Stimulated activated CD4-positive, alpha-beta T cell treated with anti-CD3 and anti-CD28 coated beads, TNF-alpha, amount 100 ng/mL, for 48 hours (primary cell): Measurements from ENCODE around the gene CBLB.

Source experiments
- DNase-seq, 3 donors: peaks; one replicate each; pipeline ENCODE4 v3.0.0-alpha.2; 2020; ENCODE audit warnings: low read depth in 3 of 3

The CBLB gene

DNA sequence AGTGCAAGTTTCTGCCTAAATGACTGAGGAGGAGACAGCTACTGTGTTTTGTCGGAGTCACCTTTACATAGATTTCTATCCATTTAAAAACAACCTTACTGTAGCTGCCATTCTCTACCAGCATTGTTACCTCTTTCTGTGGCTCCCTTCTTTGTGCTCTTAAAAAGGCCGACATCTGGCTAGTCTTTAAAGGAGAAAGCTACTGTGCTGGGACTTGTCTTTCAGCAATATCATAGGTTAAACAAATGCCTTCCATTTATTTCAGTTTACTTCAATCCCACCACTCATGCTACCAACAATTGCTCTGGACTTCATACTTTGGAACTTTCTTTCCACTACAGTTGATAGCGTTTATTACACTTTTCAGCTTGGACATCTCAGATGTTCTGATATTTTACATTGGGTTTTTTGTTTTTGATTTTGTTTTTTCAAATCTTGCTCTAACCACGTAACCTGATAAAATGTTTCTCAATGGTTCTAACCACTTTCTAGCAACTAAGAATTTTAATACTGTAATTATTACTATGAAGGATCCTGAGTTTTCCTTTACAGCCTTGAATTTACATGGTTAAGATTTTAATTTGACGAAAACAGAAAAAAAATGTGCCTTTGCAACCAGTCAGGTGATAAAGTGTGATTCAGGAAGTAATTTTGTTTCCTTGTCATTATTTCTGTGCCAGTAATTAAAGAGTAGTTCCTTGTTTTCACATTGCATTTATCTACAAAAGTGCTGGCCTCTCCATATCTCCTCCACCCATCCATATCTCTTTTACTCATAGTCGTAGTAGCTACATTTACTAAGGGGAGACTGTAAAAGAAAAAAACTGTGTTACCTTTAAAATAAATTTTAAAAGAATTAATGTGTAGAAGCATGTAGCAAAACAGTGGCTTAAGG is 1.3 kb upstream of the CBLB start:
- no peak for DNase-seq

- DNase-seq, result no peak
These were observed 670 bp upstream of the CBLB start for GRCh38 chr3:105869531-105869833.

DNA sequence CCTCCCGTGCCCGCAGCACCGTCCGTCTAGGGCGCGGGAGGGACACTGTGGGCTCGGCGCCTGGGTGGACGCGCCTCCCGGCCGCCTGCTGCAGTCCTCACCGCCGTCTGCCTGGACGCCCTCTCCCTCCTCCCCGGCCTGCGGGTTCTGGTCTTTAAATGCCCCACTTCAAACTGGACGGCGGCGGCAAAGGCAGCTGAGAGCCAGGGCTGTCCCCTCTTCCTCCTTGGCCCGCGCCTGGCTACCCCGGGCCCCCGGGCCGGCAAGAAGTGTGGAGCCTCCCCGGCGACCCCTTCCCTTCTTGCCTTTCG is 426 bp downstream of the CBLB start:
- no peak for DNase-seq

DNA sequence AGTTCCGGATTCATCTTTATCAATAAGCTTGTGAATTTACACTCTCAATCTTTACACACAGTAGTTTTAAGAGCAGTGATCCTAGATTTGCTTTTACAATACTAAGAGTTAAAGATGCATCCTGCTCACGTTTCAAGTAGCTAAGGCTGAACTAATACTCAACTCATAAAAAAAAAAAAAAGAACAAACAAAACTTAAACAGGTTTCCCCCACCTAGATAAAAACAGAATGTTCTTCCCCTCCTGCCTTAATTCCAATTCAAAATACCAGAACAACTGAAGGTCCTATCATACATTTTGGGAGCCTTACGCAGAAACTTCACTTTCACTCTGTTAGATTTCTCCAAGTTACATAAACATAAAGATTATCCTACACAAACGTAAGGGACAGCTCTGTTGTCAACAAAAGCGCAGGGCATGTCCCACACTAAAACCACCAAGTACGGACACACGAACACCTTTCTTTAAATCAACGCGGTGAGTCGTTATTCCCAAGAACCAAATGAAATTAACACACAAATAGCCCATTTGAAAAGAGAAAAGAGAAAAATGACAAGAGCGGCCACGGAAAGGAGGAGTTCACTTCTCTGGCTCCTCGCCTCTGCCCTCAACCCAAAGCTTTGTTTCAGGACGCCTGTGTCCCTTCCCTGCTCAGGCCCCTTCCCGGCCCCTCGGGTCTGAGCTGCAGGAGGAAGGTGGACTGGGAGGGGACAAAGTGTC is 941 bp downstream of the CBLB start:
- peak in 1 of 3 donors; percentile 22 for DNase-seq

DNA sequence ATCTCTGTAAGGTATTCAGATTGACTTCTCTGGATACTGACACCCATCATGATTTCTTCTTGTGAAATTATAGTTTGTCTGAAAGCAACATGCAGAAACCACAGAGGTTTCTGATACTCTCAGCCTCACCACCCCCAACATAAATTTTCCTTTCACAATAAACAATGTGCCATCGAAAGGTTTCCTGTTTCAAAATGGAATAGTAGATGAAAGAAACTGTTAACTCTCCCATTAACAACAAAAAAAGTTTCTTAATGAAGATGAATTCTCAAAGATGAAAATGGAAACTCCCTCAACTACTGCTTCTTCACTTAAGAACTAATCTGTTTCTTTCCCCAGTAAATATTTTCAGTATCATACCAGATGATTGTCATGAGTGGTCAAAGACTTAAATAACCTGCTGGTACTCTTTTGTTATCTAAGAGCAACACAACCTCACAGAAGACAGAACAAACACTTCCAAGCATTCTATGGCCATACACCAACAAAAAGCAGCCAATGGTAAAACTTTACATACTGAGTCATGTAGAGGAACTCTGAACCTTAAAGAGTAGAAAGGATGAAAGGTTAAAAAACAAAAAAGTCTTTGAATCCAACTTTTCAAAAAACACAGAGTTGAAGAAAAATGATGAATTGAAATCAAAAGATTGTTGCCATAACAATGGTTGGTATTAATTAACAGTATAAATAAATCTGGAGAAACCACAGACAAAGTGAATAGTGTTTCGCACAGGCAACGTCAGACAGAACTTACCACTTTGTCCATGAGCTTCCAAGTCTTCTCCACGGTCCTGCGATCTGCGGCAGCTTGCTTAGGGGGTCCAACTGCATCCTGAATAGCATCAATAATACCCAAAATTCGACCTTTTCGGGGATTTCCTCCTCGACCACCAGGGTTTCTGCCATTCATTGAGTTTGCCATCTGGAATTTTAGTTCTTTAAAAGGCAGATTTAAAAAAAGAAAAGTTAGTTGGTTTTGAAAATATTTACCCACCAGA is 1.9 kb downstream of the CBLB start:
- DNase-seq, result no peak

DNA sequence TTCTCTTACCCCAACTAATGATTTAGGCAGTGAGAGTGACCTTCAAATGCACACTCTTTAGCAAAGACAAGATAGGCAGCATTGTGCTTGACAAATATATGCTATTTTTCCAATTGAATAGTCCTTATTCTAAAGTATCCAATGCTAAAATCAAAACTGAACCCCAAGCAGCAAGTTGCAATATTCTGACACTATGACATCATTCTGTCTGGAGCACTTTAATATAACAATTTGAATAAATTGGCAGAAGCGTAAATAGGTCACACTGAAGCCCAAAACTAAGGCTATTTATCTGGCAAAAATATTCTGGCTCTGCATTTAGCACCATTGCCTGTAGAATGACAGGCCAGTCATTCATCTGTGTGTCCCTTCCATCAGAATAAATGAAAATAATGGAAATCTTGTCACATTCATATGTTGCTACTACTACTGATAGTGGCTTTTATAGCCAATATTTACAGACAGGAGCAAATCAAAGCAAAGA is 2.9 kb downstream of the CBLB start:
- no peak for DNase-seq

DNA sequence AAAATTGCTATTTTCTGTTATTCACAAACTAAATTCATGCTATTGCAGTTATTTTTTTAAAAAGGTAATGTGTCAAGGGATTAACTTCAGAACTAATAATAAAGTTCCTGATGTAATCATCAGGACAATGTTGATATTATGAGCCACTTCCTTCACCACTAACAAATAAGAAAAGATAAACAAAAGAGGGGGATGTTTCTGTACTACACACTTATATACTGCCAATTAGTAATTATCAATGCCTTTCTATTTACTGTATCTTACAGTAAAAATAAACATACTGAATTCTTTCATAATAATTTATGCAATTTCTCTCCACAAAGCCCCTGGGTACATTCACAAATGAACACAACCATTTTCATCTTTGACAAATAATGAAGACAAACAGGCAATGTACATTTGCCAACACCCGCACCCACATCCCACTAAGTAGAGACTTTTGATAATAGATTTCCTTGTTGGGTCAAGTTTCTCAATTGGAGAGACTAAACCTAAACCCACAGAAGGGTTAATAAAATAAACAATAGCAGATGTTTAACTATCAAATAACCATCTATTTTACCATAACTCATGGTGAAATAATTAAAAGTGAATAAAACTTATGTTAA is 3.7 kb downstream of the CBLB start:
- no peak for DNase-seq

DNA sequence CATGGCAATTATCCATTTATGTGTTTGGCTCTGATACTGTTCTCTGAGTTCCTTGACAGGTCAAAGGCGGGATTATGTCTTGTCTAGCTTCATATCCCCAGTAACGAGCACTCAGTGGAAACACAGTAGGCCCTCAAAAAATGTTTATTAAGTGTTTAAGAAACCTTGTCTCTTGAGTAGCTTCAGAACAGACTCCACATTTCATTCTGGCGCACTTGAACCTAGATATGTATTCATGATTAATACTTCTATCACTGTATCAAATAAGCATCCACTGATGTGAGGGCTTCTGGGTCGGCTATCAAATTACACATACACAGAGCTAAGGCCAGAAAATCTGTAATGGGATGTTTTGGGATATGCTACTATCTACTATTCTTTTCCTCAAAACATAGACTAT is 4.6 kb downstream of the CBLB start:
- DNase-seq, result no peak

GRCh38 chr3:105863608-105864007 is 5.2 kb downstream of the CBLB start:
- no peak for DNase-seq

DNA sequence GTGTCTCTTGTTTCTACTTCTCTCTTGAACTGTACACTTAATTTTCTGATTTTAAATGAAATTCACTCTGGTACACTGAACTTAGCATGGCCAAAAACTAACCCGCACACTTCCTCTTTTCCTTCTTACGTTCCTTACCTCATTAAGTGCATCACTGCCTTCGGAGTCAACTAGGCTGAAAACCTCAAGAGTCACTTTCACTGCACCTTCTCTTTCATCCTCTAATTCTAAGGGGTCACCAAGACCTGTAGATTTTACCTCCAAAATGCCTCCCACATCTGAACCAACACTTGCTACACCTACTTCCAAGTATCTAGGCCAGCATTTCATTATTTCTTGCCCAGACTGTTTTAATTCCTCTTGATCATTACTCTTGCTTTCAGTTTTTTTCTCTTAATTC is 6.6 kb downstream of the CBLB start:
- DNase-seq, result no peak

- DNase-seq, result no peak
These were observed 8.2 kb downstream of the CBLB start for GRCh38 chr3:105860641-105861040.

DNA sequence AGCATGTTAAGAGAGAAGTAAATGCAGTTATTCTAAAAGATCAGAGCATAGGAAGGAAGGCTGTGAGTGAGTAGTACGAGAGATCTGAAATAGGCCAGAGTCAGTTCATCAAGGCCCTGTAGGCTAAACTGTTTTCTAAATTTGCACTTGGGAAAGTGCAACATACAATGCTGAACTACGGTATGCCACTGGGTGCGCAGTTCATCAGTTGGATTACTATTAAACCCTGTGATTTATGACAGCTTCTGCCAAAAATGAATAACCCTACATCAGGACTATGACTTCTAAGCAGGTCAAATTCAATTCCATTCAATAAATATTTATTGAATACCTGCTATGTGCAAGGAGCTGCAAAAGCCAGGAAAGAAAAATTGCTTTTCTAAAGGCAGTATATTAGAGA is 10.8 kb downstream of the CBLB start:
- no peak for DNase-seq

DNA sequence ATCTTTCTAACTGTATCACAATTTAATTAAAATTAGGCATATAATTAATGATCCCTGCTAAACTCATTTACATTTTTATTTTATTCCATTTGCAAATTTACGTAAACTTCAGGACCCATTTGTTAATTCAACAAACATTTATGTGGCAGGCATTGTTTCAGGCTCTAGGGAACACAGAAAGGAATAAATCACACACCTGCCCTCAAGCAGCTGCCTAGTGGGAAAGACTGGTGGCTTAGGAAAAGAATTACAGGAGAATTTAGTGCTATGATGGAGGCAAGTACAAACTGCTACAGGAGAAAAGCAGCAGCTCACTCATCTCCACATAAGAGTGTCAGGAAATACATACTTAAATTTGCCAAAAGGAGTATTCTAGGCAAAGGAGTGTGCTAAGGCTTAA is 11.2 kb downstream of the CBLB start:
- no peak for DNase-seq

GRCh38 chr3:105856605-105857004 is 12.2 kb downstream of the CBLB start:
- no peak for DNase-seq

DNA sequence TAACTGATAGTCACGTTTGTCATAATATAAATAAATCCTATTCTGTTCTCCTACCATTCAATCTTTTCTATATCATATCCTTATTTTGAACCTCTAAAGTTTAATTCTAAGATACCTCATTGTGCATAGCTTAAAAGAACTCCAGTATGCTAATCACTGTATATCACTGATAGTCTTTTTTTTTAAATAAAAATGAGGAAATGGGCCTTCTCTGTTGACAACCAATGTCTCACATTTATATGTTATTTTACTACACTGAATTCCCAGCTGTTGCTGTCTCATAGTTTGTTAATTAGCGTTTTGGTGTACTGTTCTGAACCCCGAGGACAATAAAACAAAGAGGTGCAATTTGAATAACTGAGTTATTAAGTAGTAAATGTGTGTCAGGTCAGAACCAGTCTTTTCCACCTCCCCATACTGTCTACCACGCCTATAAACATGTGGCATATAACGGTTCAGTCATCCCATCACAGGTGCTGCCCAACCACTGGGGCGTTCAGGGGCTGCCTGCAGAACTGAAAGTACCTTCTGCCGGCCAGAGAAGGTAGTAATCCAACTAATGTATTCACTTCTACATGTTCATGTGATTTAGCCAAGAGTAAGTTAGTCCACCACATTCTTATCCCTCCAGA is 14.9 kb downstream of the CBLB start:
- DNase-seq, result no peak

DNA sequence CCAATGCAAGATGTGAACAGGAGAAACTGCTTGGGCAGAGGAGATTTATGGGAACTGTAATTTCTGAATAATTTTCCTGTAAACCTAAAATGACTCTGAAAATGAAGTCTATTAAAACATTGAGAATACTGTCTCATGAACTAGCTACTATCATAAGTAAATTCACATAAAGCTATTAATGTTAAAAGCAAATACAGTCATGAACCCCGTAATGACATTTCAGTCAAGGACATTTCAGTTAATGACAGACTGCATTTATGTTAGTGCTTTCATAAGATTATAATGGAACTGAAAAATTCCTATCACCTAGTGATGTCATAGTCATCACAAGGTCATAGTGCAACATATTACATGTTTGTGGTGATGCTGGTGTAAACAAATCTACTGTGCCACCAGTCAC is 17.2 kb downstream of the CBLB start:
- DNase-seq, result no peak

DNA sequence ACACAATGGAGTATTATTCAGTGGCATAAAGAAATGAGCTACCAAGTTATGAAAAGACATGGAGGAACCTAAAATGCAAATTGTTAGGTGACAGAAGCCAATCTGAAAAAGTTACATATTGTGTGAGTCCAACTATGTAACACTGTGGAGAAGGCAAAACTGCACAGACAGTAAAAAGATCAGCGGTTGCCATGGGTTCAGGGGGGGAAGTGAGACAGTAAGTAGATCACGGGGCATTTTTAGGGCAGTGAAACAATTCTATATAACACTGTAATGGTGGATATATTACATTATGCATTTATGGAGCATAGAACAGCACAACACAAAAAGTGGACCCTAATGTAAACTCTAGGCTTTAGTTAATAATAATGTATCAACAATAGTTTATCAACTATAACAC is 17.6 kb downstream of the CBLB start:
- no peak for DNase-seq

GRCh38 chr3:105850593-105850992 is 18.2 kb downstream of the CBLB start:
- DNase-seq, result no peak

GRCh38 chr3:105848821-105849220 is 20.0 kb downstream of the CBLB start:
- DNase-seq, result no peak

DNA sequence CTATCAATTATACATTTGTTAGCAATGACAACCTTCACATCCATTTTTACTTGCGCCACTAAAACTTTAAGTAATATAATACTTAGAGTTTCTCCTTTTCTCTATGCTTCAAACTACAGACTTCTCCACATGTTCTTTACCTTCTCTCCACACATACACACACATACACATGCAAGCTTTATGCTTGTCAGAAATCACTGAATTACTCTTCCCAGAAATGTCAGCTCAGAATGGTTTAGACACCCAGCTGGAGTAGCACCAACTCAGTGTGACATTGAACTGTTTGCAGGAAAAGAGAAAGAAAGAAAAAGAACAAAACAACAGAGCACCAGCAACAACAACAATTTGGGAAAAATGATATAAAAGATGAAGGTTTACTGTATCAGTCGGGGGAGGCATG is 20.9 kb downstream of the CBLB start:
- DNase-seq, result no peak

DNA sequence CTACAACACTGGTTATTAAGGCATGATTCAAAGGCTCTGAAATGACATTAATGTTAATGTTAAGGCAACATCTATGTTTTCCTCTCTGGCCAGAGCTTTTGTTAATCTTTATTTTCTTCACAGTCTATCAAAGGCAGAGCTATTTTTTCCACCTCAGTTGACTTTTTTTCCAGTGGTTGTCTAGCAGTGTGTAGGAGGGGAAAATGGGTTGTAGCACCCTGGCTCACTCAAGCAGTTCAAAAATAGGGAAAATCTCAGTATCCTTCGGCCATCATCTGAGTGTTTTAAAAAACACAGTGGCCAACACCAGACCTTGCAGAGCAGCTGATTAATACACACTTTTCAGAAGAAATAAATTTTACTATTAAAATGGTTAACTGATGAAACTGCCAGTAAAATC is 21.4 kb downstream of the CBLB start:
- no peak for DNase-seq
